GM12864 (cell line): ENCODE measurements around the gene PPARD.

Experiments used
- DNase-seq: peaks from one replicate; pipeline ENCODE4 v3.0.0-alpha.2; 2011; ENCODE audit warnings: low read depth
- H3K4me3 ChIP-seq: 2 replicates; pipeline ENCODE4 v1.5.1; 2011; ENCODE audit warnings: mild to moderate bottlenecking, low read depth, low read length, control low read depth
- CTCF ChIP-seq: IDR thresholded peaks from 2 replicates; pipeline ENCODE4 v1.5.1; 2011; ENCODE audit warnings: low read depth, mild to moderate bottlenecking, moderate library complexity, low read length, control low read depth, inconsistent platforms; ENCODE audit errors: missing control alignments

PPARD gene

GRCh38 chr6:35357677-35358076, 15.3 kb downstream of the PPARD start:
- no peak for TF ChIP-seq CTCF
- no peak for DNase-seq

GRCh38 chr6:35358086-35358485, 15.7 kb downstream of the PPARD start:
- no peak overlapping the region for H3K4me3 ChIP-seq
- no peak for TF ChIP-seq CTCF
- no peak for DNase-seq

More at GRCh38 chr6:35357677-35358076, 15.3 kb downstream of the PPARD start:
- H3K4me3 ChIP-seq: no peak overlapping the region

- TF ChIP-seq CTCF: no peak
- no peak overlapping the region for H3K4me3 ChIP-seq
- DNase-seq: no peak
Observed at GRCh38 chr6:35359346-35359743, 17.0 kb downstream of the PPARD start.

GRCh38 chr6:35359744-35360348, 17.5 kb downstream of the PPARD start:
- TF ChIP-seq CTCF: no peak
- DNase-seq: no peak
- no peak overlapping the region for H3K4me3 ChIP-seq

GRCh38 chr6:35360349-35361138, 18.2 kb downstream of the PPARD start:
- no peak for TF ChIP-seq CTCF
- no peak overlapping the region for H3K4me3 ChIP-seq
- no peak for DNase-seq

- DNase-seq: no peak
- no peak overlapping the region for H3K4me3 ChIP-seq
- TF ChIP-seq CTCF: no peak
Observed at GRCh38 chr6:35362200-35362599, 19.8 kb downstream of the PPARD start.
